PC-9 (cell line): ENCODE data around the gene STEAP1.

Experiments used
- EZH2 ChIP-seq: fragments of 200-600 bp; sonication (generic); IDR thresholded peaks from 2 replicates; pipeline ENCODE4 v1.8.0; 2017; ENCODE audit warnings: antibody characterized with exemption, low read depth
- TF ChIP-seq, protein P1 (sequence below): fragments of 200-600 bp; sonication (generic); conservative IDR thresholded peaks from 2 replicates; pipeline ENCODE4 v1.6.1; 2017; ENCODE audit warnings: mixed run types, antibody characterized with exemption, mild to moderate bottlenecking, moderate library complexity

DNA sequence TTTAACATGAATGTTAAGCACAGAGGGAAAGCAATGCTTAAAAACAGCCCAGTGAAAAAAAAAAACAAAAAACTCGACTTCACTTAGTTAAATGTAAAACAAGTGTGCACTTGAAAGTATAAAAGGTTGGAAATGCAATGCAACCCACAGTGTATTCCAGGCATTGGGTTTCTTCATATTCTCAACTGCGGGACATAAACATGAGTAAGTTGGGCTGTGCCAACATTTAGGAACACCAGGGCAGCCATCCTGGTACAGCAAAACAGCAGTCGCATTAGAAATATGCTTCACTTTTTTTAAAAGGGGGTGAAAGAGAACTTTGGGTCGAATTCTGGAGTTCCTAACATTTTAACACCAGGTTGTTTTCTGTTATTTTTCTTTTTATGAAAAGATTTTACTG lies 937 bp downstream of the STEAP1 start:
- TF ChIP-seq, protein P1, sequence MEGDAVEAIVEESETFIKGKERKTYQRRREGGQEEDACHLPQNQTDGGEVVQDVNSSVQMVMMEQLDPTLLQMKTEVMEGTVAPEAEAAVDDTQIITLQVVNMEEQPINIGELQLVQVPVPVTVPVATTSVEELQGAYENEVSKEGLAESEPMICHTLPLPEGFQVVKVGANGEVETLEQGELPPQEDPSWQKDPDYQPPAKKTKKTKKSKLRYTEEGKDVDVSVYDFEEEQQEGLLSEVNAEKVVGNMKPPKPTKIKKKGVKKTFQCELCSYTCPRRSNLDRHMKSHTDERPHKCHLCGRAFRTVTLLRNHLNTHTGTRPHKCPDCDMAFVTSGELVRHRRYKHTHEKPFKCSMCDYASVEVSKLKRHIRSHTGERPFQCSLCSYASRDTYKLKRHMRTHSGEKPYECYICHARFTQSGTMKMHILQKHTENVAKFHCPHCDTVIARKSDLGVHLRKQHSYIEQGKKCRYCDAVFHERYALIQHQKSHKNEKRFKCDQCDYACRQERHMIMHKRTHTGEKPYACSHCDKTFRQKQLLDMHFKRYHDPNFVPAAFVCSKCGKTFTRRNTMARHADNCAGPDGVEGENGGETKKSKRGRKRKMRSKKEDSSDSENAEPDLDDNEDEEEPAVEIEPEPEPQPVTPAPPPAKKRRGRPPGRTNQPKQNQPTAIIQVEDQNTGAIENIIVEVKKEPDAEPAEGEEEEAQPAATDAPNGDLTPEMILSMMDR: no peak
- no peak for TF ChIP-seq EZH2
